H1 (cell line): ENCODE data around the gene SLC34A1. TPM values are rescaled to one million over a fixed set of nuclear protein-coding genes. Genes with fewer than 3 reads are reported as not detected.

Experiments
- CTBP2 ChIP-seq: IDR thresholded peaks from 2 replicates; pipeline ENCODE4 v1.7.0; 2011; ENCODE audit warnings: borderline replicate concordance, mild to moderate bottlenecking, moderate library complexity, mixed read lengths, low read length; ENCODE audit not compliant: insufficient read depth, insufficient read length
- RNF2 ChIP-seq: fragments of 200-900, 300-1000 bp; sonication (generic); IDR thresholded peaks from 2 replicates; pipeline ENCODE4 v1.7.1; 2016; ENCODE audit warnings: borderline replicate concordance, low read depth, mild to moderate bottlenecking, antibody characterized with exemption, low read length; ENCODE audit not compliant: poor library complexity, severe bottlenecking; ENCODE audit errors: missing control alignments
- SAP30 ChIP-seq: fragments of 300-600 bp; sonication (generic); IDR thresholded peaks from 2 replicates; pipeline ENCODE4 v1.7.1; 2012; ENCODE audit warnings: low read length, moderate library complexity, mild to moderate bottlenecking, inconsistent platforms; ENCODE audit not compliant: insufficient read depth, insufficient replicate concordance
- SP1 ChIP-seq: IDR thresholded peaks from 2 replicates; pipeline ENCODE4 v1.6.1; 2011; ENCODE audit warnings: low read depth, low read length
- SP2 ChIP-seq: IDR thresholded peaks from 2 replicates; pipeline ENCODE4 v1.6.1; 2012; ENCODE audit warnings: mild to moderate bottlenecking, low read length, inconsistent platforms
- polyA plus RNA-seq, 7 experiments: library from polyadenylated mRNA; depleted of rRNA in 3 of 7; stranded (reverse) in 5 of 7; unstranded in 2 of 7; fragments of >200 nt in 5 of 7; fragments of 200-250 nt in 2 of 7; gene quantifications; 1 replicate in 5 of 7; 2 replicates in 1 of 7; 4 replicates in 1 of 7; pipeline versions ENCODE4 v1.2.1 to v1.2.3, GENCODE V29; 2011 to 2013; ENCODE audit warnings: missing spikeins in 2 of 7, mixed read lengths in 2 of 7
- total RNA-seq: library from RNA; stranded (reverse); fragmentation: NEBNext Ultra II Directional; extraction: Animal tissue kit (Norgen Biotek cat#: 25700); gene quantifications from 2 replicates; pipeline ENCODE4 v1.2.1, GENCODE V29; 2021
- TF ChIP-seq, protein P1 (sequence below): fragments of 300-600 bp; sonication (generic); IDR thresholded peaks from 2 replicates; pipeline ENCODE4 v1.7.1; 2012; ENCODE audit warnings: low read length, moderate library complexity, mild to moderate bottlenecking, inconsistent platforms; ENCODE audit not compliant: insufficient replicate concordance

SLC34A1 gene
- total and polyA plus RNA-seq, 2 of the 8 experiments (the other 6 are each of a cell fraction or from before 2014, with no cell fraction given): not detected

DNA sequence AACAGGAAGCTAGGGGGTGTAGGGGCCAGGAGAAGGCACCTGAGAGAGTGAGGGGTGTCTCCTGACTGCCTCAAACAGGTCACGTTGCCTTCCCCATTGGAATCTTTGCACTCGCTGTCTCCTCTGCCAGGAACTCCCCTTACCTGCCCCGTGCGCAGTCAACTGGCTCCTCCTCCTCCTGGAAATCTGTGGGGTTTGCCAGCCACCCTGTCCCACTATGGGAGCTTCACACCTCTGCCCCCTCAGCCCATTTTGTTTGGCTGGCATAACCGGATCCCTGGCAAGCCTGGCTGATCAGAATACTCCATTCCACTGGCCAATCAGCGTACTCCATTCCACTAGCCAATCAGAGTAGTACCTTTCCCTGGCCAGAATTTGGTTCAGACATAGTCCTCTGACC, 10.4 kb upstream of the SLC34A1 start (continued):
- TF ChIP-seq, protein P1, sequence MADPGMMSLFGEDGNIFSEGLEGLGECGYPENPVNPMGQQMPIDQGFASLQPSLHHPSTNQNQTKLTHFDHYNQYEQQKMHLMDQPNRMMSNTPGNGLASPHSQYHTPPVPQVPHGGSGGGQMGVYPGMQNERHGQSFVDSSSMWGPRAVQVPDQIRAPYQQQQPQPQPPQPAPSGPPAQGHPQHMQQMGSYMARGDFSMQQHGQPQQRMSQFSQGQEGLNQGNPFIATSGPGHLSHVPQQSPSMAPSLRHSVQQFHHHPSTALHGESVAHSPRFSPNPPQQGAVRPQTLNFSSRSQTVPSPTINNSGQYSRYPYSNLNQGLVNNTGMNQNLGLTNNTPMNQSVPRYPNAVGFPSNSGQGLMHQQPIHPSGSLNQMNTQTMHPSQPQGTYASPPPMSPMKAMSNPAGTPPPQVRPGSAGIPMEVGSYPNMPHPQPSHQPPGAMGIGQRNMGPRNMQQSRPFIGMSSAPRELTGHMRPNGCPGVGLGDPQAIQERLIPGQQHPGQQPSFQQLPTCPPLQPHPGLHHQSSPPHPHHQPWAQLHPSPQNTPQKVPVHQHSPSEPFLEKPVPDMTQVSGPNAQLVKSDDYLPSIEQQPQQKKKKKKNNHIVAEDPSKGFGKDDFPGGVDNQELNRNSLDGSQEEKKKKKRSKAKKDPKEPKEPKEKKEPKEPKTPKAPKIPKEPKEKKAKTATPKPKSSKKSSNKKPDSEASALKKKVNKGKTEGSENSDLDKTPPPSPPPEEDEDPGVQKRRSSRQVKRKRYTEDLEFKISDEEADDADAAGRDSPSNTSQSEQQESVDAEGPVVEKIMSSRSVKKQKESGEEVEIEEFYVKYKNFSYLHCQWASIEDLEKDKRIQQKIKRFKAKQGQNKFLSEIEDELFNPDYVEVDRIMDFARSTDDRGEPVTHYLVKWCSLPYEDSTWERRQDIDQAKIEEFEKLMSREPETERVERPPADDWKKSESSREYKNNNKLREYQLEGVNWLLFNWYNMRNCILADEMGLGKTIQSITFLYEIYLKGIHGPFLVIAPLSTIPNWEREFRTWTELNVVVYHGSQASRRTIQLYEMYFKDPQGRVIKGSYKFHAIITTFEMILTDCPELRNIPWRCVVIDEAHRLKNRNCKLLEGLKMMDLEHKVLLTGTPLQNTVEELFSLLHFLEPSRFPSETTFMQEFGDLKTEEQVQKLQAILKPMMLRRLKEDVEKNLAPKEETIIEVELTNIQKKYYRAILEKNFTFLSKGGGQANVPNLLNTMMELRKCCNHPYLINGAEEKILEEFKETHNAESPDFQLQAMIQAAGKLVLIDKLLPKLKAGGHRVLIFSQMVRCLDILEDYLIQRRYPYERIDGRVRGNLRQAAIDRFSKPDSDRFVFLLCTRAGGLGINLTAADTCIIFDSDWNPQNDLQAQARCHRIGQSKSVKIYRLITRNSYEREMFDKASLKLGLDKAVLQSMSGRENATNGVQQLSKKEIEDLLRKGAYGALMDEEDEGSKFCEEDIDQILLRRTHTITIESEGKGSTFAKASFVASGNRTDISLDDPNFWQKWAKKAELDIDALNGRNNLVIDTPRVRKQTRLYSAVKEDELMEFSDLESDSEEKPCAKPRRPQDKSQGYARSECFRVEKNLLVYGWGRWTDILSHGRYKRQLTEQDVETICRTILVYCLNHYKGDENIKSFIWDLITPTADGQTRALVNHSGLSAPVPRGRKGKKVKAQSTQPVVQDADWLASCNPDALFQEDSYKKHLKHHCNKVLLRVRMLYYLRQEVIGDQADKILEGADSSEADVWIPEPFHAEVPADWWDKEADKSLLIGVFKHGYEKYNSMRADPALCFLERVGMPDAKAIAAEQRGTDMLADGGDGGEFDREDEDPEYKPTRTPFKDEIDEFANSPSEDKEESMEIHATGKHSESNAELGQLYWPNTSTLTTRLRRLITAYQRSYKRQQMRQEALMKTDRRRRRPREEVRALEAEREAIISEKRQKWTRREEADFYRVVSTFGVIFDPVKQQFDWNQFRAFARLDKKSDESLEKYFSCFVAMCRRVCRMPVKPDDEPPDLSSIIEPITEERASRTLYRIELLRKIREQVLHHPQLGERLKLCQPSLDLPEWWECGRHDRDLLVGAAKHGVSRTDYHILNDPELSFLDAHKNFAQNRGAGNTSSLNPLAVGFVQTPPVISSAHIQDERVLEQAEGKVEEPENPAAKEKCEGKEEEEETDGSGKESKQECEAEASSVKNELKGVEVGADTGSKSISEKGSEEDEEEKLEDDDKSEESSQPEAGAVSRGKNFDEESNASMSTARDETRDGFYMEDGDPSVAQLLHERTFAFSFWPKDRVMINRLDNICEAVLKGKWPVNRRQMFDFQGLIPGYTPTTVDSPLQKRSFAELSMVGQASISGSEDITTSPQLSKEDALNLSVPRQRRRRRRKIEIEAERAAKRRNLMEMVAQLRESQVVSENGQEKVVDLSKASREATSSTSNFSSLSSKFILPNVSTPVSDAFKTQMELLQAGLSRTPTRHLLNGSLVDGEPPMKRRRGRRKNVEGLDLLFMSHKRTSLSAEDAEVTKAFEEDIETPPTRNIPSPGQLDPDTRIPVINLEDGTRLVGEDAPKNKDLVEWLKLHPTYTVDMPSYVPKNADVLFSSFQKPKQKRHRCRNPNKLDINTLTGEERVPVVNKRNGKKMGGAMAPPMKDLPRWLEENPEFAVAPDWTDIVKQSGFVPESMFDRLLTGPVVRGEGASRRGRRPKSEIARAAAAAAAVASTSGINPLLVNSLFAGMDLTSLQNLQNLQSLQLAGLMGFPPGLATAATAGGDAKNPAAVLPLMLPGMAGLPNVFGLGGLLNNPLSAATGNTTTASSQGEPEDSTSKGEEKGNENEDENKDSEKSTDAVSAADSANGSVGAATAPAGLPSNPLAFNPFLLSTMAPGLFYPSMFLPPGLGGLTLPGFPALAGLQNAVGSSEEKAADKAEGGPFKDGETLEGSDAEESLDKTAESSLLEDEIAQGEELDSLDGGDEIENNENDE: no peak
- TF ChIP-seq CTBP2: no peak
- TF ChIP-seq SP2: no peak
- no peak for TF ChIP-seq SAP30
- no peak for TF ChIP-seq SP1
- TF ChIP-seq RNF2: no peak
